Sigmoid colon (tissue), 4 donors: Measurements from ENCODE around the gene ATP1A1.

Experiments used
- CTCF ChIP-seq, 4 experiments: fragments of 450-650 bp in 3 of 4; fragments of 200-600 bp in 1 of 4; IDR thresholded peaks; one replicate each; pipeline ENCODE4 v1.5.1; 2016 to 2019; ENCODE audit warnings: antibody characterized with exemption in 4 of 4, mild to moderate bottlenecking in 3 of 4, moderate library complexity in 2 of 4
- POLR2A ChIP-seq, 2 donors: fragments of 450-650 bp; IDR thresholded peaks; one replicate each; pipeline ENCODE4 v1.6.1; 2016; ENCODE audit warnings: antibody characterized with exemption in 2 of 2, mild to moderate bottlenecking in 2 of 2, moderate library complexity in 2 of 2
- POLR2AphosphoS5 ChIP-seq, 4 donors: sonication (generic); formaldehyde crosslinking; IDR thresholded peaks; one replicate each; pipeline ENCODE4 v1.6.1; 2017; ENCODE audit warnings: antibody characterized with exemption in 4 of 4

- TF ChIP-seq CTCF (IDR thresholded peaks at IDR 0.05), result no peak
- TF ChIP-seq POLR2A (IDR thresholded peaks at IDR 0.05), result no peak
- no peak for TF ChIP-seq POLR2AphosphoS5 (IDR thresholded peaks at IDR 0.05)
Observed at GRCh38 chr1:116334868-116335635, 38.0 kb upstream of the ATP1A1 start.
